GM12872 (cell line): ENCODE measurements around the gene NOVA1.

Experiments used
- TF ChIP-seq, protein P1 (sequence below): IDR thresholded peaks from 3 replicates; pipeline ENCODE4 v1.5.1; 2011; ENCODE audit warnings: low read depth, mild to moderate bottlenecking, low read length, moderate library complexity; ENCODE audit not compliant: insufficient read depth

Gene NOVA1, protein sequence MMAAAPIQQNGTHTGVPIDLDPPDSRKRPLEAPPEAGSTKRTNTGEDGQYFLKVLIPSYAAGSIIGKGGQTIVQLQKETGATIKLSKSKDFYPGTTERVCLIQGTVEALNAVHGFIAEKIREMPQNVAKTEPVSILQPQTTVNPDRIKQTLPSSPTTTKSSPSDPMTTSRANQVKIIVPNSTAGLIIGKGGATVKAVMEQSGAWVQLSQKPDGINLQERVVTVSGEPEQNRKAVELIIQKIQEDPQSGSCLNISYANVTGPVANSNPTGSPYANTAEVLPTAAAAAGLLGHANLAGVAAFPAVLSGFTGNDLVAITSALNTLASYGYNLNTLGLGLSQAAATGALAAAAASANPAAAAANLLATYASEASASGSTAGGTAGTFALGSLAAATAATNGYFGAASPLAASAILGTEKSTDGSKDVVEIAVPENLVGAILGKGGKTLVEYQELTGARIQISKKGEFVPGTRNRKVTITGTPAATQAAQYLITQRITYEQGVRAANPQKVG

DNA sequence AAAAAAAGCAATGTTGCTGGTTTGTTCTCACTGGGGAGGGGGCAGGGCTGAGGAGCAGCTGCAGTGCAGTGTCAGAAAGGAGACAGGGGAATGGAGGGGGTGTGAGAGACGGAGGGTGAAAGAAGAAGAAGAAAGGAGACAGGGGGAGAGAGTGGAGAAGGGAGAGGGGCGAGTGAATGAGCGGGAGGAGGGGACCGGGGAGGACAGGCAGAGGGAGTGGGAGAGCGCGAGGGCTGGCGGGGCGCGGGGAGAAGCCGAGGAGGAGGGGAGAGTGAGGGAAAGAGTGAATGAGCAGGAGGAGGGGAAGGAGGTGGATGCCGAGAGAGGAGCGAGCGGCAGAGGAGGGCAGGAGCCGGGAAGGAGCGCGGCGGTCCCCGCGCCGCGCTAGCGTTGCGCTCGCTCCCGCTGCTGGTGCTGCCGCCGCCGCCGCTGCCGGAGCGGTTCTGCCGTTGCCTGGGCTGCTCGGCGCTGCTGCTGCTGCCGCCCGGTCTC is at the start of gene NOVA1:
NOVA1 (minus strand) TSS at position 445 of the 492 bp plus-strand sequence. CDS start 597 bp downstream, outside the sequence.
- TF ChIP-seq, protein P1, sequence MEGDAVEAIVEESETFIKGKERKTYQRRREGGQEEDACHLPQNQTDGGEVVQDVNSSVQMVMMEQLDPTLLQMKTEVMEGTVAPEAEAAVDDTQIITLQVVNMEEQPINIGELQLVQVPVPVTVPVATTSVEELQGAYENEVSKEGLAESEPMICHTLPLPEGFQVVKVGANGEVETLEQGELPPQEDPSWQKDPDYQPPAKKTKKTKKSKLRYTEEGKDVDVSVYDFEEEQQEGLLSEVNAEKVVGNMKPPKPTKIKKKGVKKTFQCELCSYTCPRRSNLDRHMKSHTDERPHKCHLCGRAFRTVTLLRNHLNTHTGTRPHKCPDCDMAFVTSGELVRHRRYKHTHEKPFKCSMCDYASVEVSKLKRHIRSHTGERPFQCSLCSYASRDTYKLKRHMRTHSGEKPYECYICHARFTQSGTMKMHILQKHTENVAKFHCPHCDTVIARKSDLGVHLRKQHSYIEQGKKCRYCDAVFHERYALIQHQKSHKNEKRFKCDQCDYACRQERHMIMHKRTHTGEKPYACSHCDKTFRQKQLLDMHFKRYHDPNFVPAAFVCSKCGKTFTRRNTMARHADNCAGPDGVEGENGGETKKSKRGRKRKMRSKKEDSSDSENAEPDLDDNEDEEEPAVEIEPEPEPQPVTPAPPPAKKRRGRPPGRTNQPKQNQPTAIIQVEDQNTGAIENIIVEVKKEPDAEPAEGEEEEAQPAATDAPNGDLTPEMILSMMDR, result no peak

DNA sequence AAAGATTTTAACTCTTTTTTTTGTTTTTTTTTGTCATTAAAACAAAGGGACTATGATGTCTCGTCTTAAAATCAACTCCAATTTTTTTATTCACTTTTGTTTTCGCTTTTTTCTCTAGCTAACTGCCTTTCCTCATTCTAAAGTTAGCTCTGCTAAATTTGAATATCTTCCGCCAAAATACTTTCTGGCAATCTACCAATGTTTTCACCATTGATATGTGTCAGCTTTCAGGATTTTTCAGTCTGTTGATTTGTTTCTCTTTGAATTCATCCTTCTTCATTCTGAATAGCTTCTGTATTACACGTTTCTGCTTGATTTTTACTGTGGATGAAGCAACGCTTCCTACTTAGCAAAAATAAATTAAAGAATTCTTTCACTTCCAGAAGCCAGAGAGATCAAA is 38.7 kb upstream of the NOVA1 start:
- TF ChIP-seq, protein P1, result no peak

DNA sequence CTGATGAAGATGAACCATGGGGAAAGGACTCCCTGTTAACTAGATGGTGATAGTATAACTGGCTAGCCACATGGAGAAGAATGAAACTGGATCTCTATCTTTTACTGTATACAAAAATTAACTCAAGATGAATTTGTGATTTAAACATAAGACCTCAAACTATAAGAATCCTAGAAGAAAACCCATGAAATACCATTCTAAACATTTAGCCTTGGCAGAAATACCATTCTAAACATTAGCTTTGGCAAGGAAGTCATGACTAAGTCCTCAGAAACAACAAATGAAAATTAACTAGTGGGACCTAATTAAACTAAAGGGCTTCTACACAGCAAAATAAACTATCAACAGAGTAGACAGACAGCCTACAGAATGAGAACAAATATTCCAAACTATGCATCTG is 28.4 kb upstream of the NOVA1 start:
- TF ChIP-seq, protein P1, result no peak

DNA sequence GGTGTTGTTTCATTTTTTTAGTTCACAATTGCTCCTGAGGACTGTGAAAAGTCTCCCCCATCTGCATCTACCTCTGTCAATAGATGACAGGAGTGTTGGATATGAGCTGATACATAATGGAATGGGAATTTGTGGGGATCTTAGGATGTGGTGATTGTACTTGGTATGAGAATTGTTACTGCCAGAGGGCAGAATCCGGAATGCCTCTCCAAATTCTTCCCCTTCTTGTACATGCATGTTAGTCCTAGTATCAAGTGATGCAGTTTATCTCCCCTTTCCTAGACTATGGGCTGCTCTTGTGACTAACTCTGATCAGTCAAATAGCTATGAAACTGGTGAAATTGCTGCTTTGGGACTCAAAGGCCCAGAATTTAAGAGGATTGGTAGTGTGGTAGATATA is 24.8 kb upstream of the NOVA1 start:
- TF ChIP-seq, protein P1, result no peak

DNA sequence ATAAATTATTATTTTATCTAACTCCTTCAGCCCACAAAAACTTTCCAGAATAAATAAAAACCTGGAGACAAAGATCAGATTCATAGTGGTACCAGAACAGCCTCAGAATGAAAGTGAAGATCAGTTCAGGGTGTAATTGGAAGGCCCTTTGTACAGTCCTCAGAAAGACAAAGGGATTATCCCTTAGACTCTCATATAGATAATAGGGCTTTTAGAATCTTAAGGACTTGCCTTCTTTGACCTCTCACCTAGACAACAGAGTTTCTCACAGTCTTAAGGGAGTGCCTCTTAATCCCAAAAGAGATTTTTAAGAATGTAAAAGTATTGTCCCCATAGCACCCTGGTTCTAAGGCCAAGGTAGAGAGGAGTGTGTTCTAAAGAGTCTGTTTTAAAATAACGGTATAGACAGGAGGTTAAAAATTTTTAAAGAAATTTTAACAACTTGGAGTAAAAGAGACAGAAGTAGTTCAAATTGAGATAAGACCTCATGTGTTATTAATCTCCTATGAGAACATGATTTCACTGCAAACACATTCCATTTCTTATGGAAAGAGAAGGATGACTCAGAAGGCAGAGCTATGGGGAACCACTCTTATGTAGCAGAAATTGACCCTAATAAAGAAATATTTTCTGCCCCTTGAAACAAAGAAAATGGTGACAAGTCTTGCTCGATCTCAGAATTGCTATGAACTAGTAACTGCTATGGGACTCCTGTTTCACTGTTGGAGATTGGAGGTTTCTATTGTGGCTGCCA is 24.2 kb upstream of the NOVA1 start:
- TF ChIP-seq, protein P1, result no peak

DNA sequence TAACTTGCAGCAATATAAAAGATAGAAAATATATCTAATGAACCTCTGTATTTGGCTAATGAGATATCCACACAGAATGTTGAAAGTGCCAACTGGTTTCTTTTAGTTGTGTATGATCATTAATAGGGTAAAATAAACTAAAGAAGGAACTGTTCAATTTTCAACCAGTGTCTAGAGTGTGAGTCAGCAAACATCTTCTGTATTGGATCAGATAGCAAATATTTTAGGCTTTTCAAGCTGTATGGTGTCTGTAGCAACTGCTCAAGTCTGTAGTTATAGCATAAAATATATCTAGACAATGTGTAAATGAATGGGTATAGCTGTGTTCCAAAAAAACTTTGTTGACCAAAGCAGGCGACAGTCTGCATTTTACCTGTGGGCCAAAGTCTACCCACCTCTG is 23.5 kb upstream of the NOVA1 start:
- TF ChIP-seq, protein P1, result no peak

DNA sequence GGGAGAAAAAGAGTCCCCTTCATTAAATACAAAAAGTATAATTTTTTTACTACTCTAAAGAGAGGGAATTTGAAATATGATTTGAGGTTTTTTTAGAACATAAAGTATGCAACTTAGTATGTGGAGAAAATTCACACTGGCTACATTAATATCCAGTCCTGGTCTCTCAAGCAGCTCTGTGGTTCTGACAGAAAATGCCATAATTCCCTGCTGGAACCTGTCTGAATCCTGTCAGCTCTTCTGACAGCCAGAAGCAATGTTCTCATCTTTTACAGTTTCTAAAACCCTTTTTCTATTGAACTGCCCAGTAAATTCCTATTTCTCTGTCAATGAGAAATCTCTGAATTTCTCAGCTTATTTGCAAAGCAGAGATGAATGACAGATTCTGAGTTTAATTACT is 13.4 kb upstream of the NOVA1 start:
- TF ChIP-seq, protein P1, result no peak
